Activated CD8-positive, alpha-beta memory T cell treated with anti-CD3 and anti-CD28 coated beads for 48 hours (primary cell): ENCODE results near the gene WBP2.
A peak's percentile ranks its signal among the peaks of the same experiment; 100 is the strongest.

Experiments used
- DNase-seq, 3 experiments: peaks; one replicate each; pipeline ENCODE4 v3.0.0-alpha.2; 2020; ENCODE audit warnings: low read depth in 2 of 3, low spot score in 2 of 3

The WBP2 gene

GRCh38 chr17:75846692-75847613 is 8.2 kb downstream of the WBP2 start:
- DNase-seq: no peak

- no peak for DNase-seq
Measured at GRCh38 chr17:75845933-75846691, 9.0 kb downstream of the WBP2 start.

GRCh38 chr17:75845058-75845711 is 9.9 kb downstream of the WBP2 start:
- DNase-seq: peak in 1 of 3 experiments; percentile 37

GRCh38 chr17:75844530-75845057 is 10.5 kb downstream of the WBP2 start:
- no peak for DNase-seq

- DNase-seq: no peak
Measured at GRCh38 chr17:75843577-75844529, 11.3 kb downstream of the WBP2 start, which contains the start of gene UNC13D. UNC13D (minus strand) TSS chr17:75844404; CDS start chr17:75844337, 67 bp downstream.

- no peak for DNase-seq
Measured at GRCh38 chr17:75842963-75843576, 12.1 kb downstream of the WBP2 start.

GRCh38 chr17:75842411-75842810 is 12.7 kb downstream of the WBP2 start:
- no peak for DNase-seq

GRCh38 chr17:75840799-75841164 is 14.4 kb downstream of the WBP2 start:
- no peak for DNase-seq

- DNase-seq: no peak
Measured at GRCh38 chr17:75839942-75840798, 15.0 kb downstream of the WBP2 start.

GRCh38 chr17:75838410-75838809 is 16.7 kb downstream of the WBP2 start:
- DNase-seq: no peak

- no peak for DNase-seq
Measured at GRCh38 chr17:75837899-75838298, 17.2 kb downstream of the WBP2 start.

GRCh38 chr17:75836605-75837004 is 18.5 kb downstream of the WBP2 start:
- DNase-seq: no peak

- no peak for DNase-seq
Measured at GRCh38 chr17:75835654-75835987, 19.5 kb downstream of the WBP2 start.

- DNase-seq: no peak
Measured at GRCh38 chr17:75834928-75835653, 20.0 kb downstream of the WBP2 start.

- no peak for DNase-seq
Measured at GRCh38 chr17:75834279-75834920, 20.7 kb downstream of the WBP2 start.

GRCh38 chr17:75832652-75833400 is 22.3 kb downstream of the WBP2 start:
- no peak for DNase-seq

- no peak for DNase-seq
Measured at GRCh38 chr17:75832164-75832651, 22.9 kb downstream of the WBP2 start.
